GM10266 (cell line): Measurements from ENCODE around the gene COPS6.

Experiments used
- DNase-seq: peaks from one replicate; pipeline ENCODE4 v3.0.0; 2012; ENCODE audit errors: extremely low spot score
- TF ChIP-seq, protein P1 (sequence below): IDR thresholded peaks from 2 replicates; pipeline ENCODE4 v1.5.1; 2012; ENCODE audit warnings: mild to moderate bottlenecking, low read depth; ENCODE audit not compliant: control insufficient read depth, insufficient read depth; ENCODE audit errors: missing control alignments

Gene COPS6

DNA sequence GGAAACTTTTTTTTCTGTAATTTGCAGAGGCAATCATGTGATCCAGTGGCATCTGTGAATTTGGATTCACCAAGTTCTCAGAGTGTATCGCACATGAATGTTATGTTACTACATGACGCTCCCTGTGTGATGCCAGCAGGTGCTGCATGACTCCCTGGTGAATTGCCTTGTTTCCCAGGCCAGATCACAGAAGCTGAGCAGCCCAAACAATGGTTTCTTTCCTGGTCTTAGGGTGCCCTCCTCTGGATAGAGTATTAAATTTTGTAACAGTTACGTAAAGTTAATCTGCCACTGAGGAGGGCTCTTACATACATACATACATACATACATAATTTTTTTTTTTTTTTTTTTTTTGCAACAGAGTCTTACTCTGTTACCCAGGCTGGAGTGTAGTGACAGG is 35.6 kb upstream of the COPS6 start:
- DNase-seq, result peak; percentile 37
- TF ChIP-seq, protein P1, sequence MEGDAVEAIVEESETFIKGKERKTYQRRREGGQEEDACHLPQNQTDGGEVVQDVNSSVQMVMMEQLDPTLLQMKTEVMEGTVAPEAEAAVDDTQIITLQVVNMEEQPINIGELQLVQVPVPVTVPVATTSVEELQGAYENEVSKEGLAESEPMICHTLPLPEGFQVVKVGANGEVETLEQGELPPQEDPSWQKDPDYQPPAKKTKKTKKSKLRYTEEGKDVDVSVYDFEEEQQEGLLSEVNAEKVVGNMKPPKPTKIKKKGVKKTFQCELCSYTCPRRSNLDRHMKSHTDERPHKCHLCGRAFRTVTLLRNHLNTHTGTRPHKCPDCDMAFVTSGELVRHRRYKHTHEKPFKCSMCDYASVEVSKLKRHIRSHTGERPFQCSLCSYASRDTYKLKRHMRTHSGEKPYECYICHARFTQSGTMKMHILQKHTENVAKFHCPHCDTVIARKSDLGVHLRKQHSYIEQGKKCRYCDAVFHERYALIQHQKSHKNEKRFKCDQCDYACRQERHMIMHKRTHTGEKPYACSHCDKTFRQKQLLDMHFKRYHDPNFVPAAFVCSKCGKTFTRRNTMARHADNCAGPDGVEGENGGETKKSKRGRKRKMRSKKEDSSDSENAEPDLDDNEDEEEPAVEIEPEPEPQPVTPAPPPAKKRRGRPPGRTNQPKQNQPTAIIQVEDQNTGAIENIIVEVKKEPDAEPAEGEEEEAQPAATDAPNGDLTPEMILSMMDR, result peak; percentile 28

DNA sequence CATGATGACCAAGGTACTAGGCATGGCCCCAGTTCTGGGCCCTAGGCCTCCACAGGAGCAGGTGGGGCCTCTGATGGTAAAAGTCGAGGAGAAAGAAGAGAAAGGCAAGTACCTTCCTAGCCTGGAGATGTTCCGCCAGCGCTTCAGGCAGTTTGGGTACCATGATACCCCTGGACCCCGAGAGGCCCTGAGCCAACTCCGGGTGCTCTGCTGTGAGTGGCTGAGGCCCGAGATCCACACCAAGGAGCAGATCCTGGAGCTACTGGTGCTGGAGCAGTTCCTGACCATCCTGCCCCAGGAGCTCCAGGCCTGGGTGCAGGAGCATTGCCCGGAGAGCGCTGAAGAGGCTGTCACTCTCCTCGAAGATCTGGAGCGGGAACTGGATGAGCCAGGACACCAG is 31.8 kb upstream of the COPS6 start:
- TF ChIP-seq, protein P1, result no peak

DNA sequence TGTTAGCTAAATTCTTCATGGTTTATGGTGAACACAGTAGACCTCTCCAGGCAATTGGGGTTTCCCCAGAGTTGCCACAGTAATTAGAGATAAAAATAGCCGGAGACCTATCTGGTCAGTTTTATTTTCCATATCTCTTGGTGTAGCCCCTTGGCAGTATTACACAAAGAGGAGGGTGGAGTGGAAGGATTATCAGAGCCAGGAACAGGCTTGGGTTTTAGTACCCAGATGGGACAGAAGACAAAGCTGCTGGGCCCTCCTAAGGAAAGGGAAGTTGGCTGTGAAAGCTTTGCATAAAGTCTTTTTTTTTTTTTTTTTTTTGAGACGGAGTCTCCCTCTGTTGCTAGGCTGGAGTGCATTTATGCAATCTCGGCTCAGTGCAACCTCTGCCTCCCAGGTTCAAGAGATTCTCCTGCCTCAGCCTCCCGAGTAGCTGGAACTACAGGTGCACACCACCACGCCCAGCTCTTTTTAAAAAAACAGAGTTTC is 29.5 kb upstream of the COPS6 start:
- TF ChIP-seq, protein P1, result no peak
- no peak for DNase-seq

More for the DNA sequence above, 31.8 kb upstream of the COPS6 start:
- DNase-seq, result no peak

DNA sequence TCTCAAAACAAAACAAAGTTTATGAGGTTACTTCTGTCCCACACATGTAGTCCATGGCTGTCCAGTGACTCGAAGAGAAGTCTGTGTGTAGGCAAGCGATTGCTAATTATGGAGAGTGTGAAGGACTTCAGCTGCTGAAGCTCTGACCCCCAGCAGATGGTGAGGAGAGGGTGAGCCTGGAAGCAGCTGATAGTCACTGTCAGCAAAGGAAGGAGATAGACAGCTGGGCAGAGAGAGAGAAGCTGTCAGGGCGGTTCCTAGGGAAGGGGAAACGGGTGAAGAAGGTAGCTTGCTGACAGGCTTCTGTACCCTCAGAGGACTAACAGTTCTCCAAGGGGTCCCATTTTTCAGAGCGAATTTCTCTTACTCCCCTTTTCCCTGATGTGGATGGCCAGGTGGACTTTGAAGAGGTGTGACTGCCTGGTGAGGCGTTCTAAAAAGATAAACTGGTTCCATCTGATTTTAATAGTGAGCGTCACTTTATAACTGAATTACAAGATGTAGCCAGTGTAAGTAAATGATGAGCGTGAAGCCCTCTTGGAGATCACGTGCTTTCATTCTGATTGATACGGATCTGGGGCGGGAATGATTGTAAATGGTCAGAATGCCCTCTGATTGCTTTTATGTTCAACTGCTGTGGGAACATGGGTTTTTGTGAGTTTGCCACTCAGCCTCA is 27.1 kb upstream of the COPS6 start:
- TF ChIP-seq, protein P1, result no peak
- no peak for DNase-seq

DNA sequence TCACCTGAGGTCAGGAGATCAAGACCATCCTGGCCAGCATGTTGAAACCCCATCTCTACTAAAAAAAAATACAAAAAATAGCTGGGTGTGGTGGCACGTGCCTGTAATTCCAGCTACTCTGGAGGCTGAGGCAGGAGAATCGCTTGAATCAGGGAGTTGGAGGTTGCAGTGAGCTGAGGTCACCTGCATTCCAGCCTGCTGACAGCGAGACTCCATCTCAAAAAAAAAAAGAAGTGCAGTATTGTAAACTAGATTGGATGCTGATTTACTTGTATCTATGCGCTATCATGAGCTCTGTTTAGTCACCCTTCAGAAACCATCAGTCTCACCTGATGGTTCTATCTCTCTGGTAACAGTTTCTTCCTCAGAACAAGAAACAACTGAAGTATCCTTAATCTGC is 25.4 kb upstream of the COPS6 start:
- DNase-seq, result no peak
- TF ChIP-seq, protein P1, result no peak

DNA sequence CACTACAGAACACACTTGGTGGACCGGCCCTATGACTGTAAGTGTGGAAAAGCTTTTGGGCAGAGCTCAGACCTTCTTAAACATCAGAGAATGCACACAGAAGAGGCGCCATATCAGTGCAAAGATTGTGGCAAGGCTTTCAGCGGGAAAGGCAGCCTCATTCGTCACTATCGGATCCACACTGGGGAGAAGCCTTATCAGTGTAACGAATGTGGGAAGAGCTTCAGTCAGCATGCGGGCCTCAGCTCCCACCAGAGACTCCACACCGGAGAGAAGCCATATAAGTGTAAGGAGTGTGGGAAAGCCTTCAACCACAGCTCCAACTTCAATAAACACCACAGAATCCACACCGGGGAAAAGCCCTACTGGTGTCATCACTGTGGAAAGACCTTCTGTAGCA is 24.6 kb upstream of the COPS6 start:
- no peak for DNase-seq
- TF ChIP-seq, protein P1, result no peak

DNA sequence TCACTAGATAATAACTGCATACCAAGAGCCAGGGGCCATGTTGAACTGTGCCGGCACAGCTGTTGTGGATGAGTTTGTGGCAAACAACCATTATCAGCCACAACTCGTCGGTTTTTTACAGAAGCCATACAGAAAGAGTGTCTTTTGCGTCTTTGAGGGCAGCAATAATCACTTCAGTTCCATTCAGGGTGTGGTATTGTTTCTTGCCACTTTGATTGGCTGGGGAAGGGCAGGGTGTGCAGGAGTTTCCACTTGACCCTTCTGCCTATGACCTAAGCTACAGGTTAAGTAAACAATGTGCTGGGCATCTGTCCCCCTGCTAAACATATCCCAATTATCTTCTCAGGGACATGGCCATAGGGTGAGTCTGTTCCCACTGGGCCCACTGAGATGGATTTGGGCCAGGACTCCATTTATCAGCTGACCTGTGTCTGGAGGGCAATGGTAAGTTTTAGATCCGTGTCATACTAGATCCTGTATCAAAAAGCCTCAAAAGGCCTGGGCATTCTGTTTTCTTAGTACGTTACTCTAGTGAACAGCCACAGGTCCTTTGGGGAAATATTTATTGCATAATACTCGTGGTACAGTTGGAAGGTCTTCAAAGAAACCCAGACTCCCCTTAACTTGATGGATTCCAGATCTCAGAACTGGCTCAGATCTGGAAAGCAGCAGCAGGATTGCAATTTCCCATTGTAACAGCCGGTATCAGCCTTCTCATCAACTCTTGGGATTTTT is 23.1 kb upstream of the COPS6 start:
- TF ChIP-seq, protein P1, result no peak
- no peak for DNase-seq
